GM19372 (cell line): ENCODE data around the gene PILRB.
"Not testable (repeated sequence)": the region's sequence is repeated elsewhere in the genome, so short reads cannot be mapped to it uniquely, and the experiment has no call there.

Source experiments
- ATAC-seq: cut with Tn5 transposase; IDR thresholded peaks from one replicate; pipeline ENCODE4 v1.9.1; 2021; ENCODE audit warnings: mild to moderate bottlenecking, low read depth, moderate library complexity; ENCODE audit not compliant: unreplicated experiment

Gene PILRB

GRCh38 chr7:100373870-100374598 is 16.1 kb downstream of the PILRB start:
- ATAC-seq = not testable (repeated sequence)

- ATAC-seq = no peak
Measured at GRCh38 chr7:100374601-100375000, 16.7 kb downstream of the PILRB start.

- no peak for ATAC-seq
Measured at GRCh38 chr7:100376066-100376465, 18.1 kb downstream of the PILRB start.

- no peak for ATAC-seq
Measured at GRCh38 chr7:100378114-100378755, 20.3 kb downstream of the PILRB start.

- no peak for ATAC-seq
Measured at GRCh38 chr7:100380196-100380595, 22.3 kb downstream of the PILRB start.

- ATAC-seq = not testable (repeated sequence)
Measured at GRCh38 chr7:100381531-100382233, 23.8 kb downstream of the PILRB start.

- not testable (repeated sequence) for ATAC-seq
Measured at GRCh38 chr7:100382234-100382853, 24.4 kb downstream of the PILRB start.

- ATAC-seq = no peak
Measured at GRCh38 chr7:100384628-100385294, 26.8 kb downstream of the PILRB start.

- no peak for ATAC-seq
Measured at GRCh38 chr7:100386940-100387339, 29.0 kb downstream of the PILRB start.

GRCh38 chr7:100387695-100388094 is 29.8 kb downstream of the PILRB start:
- no peak for ATAC-seq

- ATAC-seq = no peak
Measured at GRCh38 chr7:100389437-100390088, 31.6 kb downstream of the PILRB start.

- ATAC-seq = no peak
Measured at GRCh38 chr7:100390286-100391009, 32.5 kb downstream of the PILRB start.

GRCh38 chr7:100393233-100393905 is 35.5 kb downstream of the PILRB start:
- no peak for ATAC-seq

- no peak for ATAC-seq
Measured at GRCh38 chr7:100394077-100394476, 36.2 kb downstream of the PILRB start.

- ATAC-seq = peak; percentile 86
Measured at GRCh38 chr7:100396421-100396982, 38.6 kb downstream of the PILRB start.

- ATAC-seq = no peak
Measured at GRCh38 chr7:100397315-100398081, 39.6 kb downstream of the PILRB start.

- no peak for ATAC-seq
Measured at GRCh38 chr7:100398239-100398638, 40.3 kb downstream of the PILRB start.

GRCh38 chr7:100400041-100400440 is 42.1 kb downstream of the PILRB start:
- no peak for ATAC-seq
